ENCODE measurements around the gene CHTF18. TPM values are rescaled to one million over a fixed set of nuclear protein-coding genes. Genes with fewer than 3 reads are reported as not detected.
"Not testable (repeated sequence)": the region's sequence is repeated elsewhere in the genome, so short reads cannot be mapped to it uniquely, and the experiment has no call there.

Gene CHTF18
- total RNA-seq, 2 experiments from 2014 or later: 30.7 to 31.1 TPM

DNA sequence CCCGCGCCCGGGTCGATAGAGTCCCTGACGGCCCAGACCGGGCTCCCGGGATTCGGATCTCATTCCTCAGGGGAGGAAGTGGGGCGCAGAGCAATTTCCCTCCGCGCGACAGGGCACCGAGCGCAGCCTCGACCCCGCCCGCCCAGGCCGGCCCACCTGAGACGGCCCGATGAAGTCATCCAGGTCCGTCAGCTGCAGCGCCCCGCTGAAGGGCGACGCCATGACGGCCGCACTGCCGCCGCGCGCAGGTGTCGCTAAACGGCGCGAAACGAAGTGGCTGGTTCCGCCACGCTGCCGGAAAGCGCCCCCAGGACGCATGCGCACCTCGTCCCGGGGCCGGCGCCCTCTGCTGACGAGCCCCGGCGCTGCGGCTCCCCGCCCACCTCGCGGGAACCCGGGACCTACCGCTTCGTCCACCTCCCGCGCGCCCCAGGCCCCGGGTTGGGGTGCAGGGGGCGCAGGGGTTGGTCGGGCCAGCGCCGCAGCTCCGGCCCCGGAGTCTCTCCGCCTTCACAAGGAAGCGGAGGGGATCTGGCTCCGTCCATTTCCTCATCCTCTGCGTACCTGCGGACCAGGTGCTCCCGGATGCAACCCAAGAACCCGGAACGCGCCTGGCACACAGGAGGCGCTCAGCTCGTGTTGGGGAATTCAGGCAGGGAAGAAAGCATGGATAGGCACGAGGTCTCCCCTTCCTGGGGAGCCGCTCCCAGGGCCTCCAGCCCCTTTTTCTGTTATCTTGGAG lies 47.5 kb upstream of the CHTF18 start, which contains the start of gene CIAO3:
Gene CIAO3, minus strand, starts transcription at position 234 of the 742 bp plus-strand sequence. Its CDS starts 12 bp downstream, at position 222.
- CTCF ChIA-PET: interaction anchor here (0.8 to 1.9 kb wide), 7 partner anchors 12 to 152 kb away, joined by 3 to 9 read pairs (median 8); partner anchors contain the start of genes ANTKMT, CHTF18, METRN and RPUSD1
- H3K27me3 Mint-ChIP-seq: no peaks in the 10 kb centered on the region
- Histone ChIP-seq H3K4me1 (ENCODE audit: insufficient read depth, low read length) (peaks cover 20% of the 10 kb centered on the region), H3K4me3 (ENCODE audit: low read length) (peak within 1 kb of the TSS; percentile 88), H3K27ac (ENCODE audit: low read depth in 1 of 2, low read length in 2 of 2) (peak within 1 kb of the TSS; percentile 64 to 73), H3K36me3 (ENCODE audit: insufficient read depth, low read length) (peaks cover 27% of the 10 kb centered on the region), H3K27me3 (ENCODE audit: control insufficient read depth in 1 of 2, insufficient read depth in 2 of 2, low read length in 2 of 2) (no peaks in the 10 kb centered on the region), H3K9me3 (ENCODE audit: control insufficient read depth in 1 of 2, insufficient read depth in 1 of 2, low read length in 2 of 2) (no peaks in the 10 kb centered on the region)
- peak; percentile 83 to 96 (median 91) for DNase-seq
- no peaks in the 10 kb centered on the region for H3K4me1 Mint-ChIP-seq (ENCODE audit: low read depth)
- TF ChIP-seq, protein P1, sequence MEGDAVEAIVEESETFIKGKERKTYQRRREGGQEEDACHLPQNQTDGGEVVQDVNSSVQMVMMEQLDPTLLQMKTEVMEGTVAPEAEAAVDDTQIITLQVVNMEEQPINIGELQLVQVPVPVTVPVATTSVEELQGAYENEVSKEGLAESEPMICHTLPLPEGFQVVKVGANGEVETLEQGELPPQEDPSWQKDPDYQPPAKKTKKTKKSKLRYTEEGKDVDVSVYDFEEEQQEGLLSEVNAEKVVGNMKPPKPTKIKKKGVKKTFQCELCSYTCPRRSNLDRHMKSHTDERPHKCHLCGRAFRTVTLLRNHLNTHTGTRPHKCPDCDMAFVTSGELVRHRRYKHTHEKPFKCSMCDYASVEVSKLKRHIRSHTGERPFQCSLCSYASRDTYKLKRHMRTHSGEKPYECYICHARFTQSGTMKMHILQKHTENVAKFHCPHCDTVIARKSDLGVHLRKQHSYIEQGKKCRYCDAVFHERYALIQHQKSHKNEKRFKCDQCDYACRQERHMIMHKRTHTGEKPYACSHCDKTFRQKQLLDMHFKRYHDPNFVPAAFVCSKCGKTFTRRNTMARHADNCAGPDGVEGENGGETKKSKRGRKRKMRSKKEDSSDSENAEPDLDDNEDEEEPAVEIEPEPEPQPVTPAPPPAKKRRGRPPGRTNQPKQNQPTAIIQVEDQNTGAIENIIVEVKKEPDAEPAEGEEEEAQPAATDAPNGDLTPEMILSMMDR (IDR thresholded peaks at IDR 0.05): peak; percentile 97
- intact Hi-C loops (cut with DNase I, micrococcal nuclease): loop anchor here (1.0 kb wide), 3 partner anchors 30 to 66 kb away; partner anchors contain the start of genes CHTF18 (in 1 of the 2) and RPUSD1 (in 1 of the 2)
- POLR2A ChIA-PET: interaction anchor here (0.8 to 1.7 kb wide), 6 partner anchors 13 to 47 kb away, joined by 3 to 7 read pairs (median 6); partner anchors contain the start of genes ANTKMT, CCDC78, CHTF18 and RPUSD1
- peak; percentile 94 for ATAC-seq (ENCODE audit: poor library complexity)
- peaks cover 12% of the 10 kb centered on the region for H3K36me3 Mint-ChIP-seq (ENCODE audit: low read depth)
- peak within 1 kb of the TSS; percentile 83 for H3K4me3 Mint-ChIP-seq
- H3K27ac Mint-ChIP-seq: peak within 1 kb of the TSS; percentile 62
- no peaks in the 10 kb centered on the region for H3K9me3 Mint-ChIP-seq

DNA sequence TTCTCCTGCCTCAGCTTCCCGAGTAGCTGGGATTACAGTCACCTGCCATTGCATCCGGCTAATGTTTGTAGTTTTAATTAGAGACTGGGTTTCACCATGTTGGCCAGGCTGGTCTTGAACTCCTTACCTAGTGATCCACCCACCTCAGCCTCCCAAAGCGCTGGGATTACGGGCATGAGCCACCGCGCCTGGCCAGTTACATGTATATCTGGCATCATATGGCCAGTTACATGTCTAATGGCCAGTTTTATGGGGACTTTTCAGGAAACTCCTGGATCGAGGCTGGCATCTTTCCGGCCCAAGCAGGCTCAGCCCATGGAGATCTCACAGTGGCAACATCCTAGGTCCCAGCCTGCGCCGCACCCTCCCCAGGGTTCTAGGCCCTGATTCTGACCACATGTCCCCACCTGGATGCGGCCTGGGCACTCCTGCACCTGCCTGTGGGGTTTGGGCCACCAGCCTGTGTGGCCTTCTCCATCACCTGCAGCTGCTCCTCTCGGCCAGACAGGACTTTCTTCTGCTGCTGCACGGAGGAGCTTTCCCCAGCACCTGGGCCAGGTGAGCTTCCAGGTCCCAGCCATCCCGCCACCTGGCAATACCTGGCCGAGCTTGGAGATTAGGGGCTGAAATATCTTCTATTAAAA lies 46.3 kb upstream of the CHTF18 start:
- ChIA-PET CTCF (interaction anchor here (1.7 kb wide), 1 partner anchor 30 kb away, joined by 9 read pairs; no protein-coding TSS in a partner anchor), POLR2A (no interaction called here)
- DNase-seq (no peak), ATAC-seq (ENCODE audit: poor library complexity) (no peak)
- peaks cover 20% of the 10 kb centered on the region for H3K4me1 ChIP-seq (ENCODE audit: insufficient read depth, low read length)
- H3K4me1 Mint-ChIP-seq (ENCODE audit: low read depth): no peaks in the 10 kb centered on the region
- H3K36me3 ChIP-seq (ENCODE audit: insufficient read depth, low read length): peaks cover 16% of the 10 kb centered on the region
- no peaks in the 10 kb centered on the region for H3K9me3 Mint-ChIP-seq
- H3K27me3 Mint-ChIP-seq: no peaks in the 10 kb centered on the region
- H3K27me3 ChIP-seq (ENCODE audit: control insufficient read depth in 1 of 2, insufficient read depth in 2 of 2, low read length in 2 of 2): no peaks in the 10 kb centered on the region
- intact Hi-C loops (cut with DNase I, micrococcal nuclease): loop anchor here (1.0 kb wide), 3 partner anchors 31 to 65 kb away; partner anchors contain the start of genes CHTF18 (in 1 of the 2) and RPUSD1 (in 1 of the 2)
- no peak overlapping the region for H3K27ac Mint-ChIP-seq
- H3K4me3 Mint-ChIP-seq: peak overlapping the region; percentile 69
- H3K36me3 Mint-ChIP-seq (ENCODE audit: low read depth): peaks cover 4% of the 10 kb centered on the region
- TF ChIP-seq, protein P1 (IDR thresholded peaks at IDR 0.05): no peak
- no peak overlapping the region for H3K27ac ChIP-seq (ENCODE audit: low read depth in 1 of 2, low read length in 2 of 2)
- H3K4me3 ChIP-seq (ENCODE audit: low read length): no peak overlapping the region
- no peaks in the 10 kb centered on the region for H3K9me3 ChIP-seq (ENCODE audit: control insufficient read depth in 1 of 2, insufficient read depth in 1 of 2, low read length in 2 of 2)

GRCh38 chr16:742894-743293 lies 45.5 kb upstream of the CHTF18 start:
- intact Hi-C loops (cut with DNase I, micrococcal nuclease); H3K9me3 ChIP-seq (ENCODE audit: control insufficient read depth in 1 of 2, insufficient read depth in 1 of 2, low read length in 2 of 2); H3K4me3 ChIP-seq (ENCODE audit: low read length); H3K27ac Mint-ChIP-seq; H3K9me3 Mint-ChIP-seq; H3K4me1 Mint-ChIP-seq (ENCODE audit: low read depth); ATAC-seq (ENCODE audit: poor library complexity); DNase-seq; H3K36me3 Mint-ChIP-seq (ENCODE audit: low read depth); H3K27me3 Mint-ChIP-seq; H3K27me3 ChIP-seq (ENCODE audit: control insufficient read depth in 1 of 2, insufficient read depth in 2 of 2, low read length in 2 of 2); H3K4me3 Mint-ChIP-seq; POLR2A ChIA-PET; CTCF ChIA-PET; H3K36me3 ChIP-seq (ENCODE audit: insufficient read depth, low read length); H3K27ac ChIP-seq (ENCODE audit: low read depth in 1 of 2, low read length in 2 of 2): not testable (repeated sequence)
- peaks cover 20% of the 10 kb centered on the region for H3K4me1 ChIP-seq (ENCODE audit: insufficient read depth, low read length)

All from CD4-positive, alpha-beta T cell (primary cell).